ENCODE results near the gene ZBED6.

GRCh38 chr1:203799157-203799556, 3.7 kb downstream of the ZBED6 start:
- TF ChIP-seq CTCF (IDR thresholded peaks at IDR 0.05; ENCODE audit: low read length) (no peak), EZH2 (IDR thresholded peaks at IDR 0.05; ENCODE audit: borderline replicate concordance, low read length) (no peak)

All from OCI-LY1 (cell line).